Breast epithelium (tissue), 3 donors: ENCODE results near the gene ARHGAP25.

ENCODE experiments used
- CTCF ChIP-seq, 3 donors: fragments of 450-650 bp; IDR thresholded peaks; one replicate each; pipeline ENCODE4 v1.5.1; 2016 to 2017; ENCODE audit warnings: antibody characterized with exemption in 3 of 3, mild to moderate bottlenecking in 3 of 3, moderate library complexity in 3 of 3
- POLR2A ChIP-seq: fragments of 450-650 bp; IDR thresholded peaks from one replicate; pipeline ENCODE4 v1.6.1; 2016; ENCODE audit warnings: antibody characterized with exemption, mild to moderate bottlenecking, moderate library complexity
- POLR2AphosphoS5 ChIP-seq, 3 donors: sonication (generic); formaldehyde crosslinking; IDR thresholded peaks; one replicate each; pipeline ENCODE4 v1.6.1; 2017; ENCODE audit warnings: antibody characterized with exemption in 3 of 3

DNA sequence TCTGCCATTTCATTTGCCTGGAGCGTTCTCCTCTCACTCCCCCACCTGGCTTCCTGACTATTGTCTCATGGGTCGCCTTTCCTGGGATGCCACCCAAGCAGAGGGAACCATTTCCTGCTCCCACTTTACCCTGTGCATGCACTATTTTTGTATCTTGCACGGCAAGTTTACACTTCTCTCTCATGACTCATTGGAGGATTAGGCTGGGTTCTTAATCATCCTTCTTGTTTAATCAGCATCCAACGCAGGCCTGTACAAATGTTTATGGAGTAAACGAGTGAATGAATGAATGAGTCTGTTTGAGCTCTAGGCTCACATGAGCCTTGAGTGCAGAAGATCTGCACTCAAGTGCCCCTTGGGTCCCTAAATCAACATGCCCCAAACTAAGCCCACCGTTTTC lies 3.8 kb upstream of the ARHGAP25 start:
- TF ChIP-seq CTCF (IDR thresholded peaks at IDR 0.05) (no peak), POLR2AphosphoS5 (IDR thresholded peaks at IDR 0.05) (no peak), POLR2A (no peak)
